Endodermal cell (in vitro differentiated cells): ENCODE results near the gene NLGN3. TPM values are rescaled to one million over a fixed set of nuclear protein-coding genes. Genes with fewer than 3 reads are reported as not detected.

Experiments used
- DNase-seq: peaks from one replicate; pipeline ENCODE4 v3.0.0-alpha.2; 2017
- H3K27ac ChIP-seq: 2 replicates; pipeline ENCODE4 v1.5.1; 2013; ENCODE audit warnings: mild to moderate bottlenecking, low read depth, low read length, moderate library complexity
- H3K27me3 ChIP-seq: 2 replicates; pipeline ENCODE4 v1.6.1; 2013; ENCODE audit warnings: mild to moderate bottlenecking, low read length, moderate library complexity; ENCODE audit not compliant: insufficient read depth, control insufficient read depth, poor library complexity, severe bottlenecking
- H3K36me3 ChIP-seq: 2 replicates; pipeline ENCODE4 v1.7.0; 2013; ENCODE audit warnings: mild to moderate bottlenecking, low read length, moderate library complexity; ENCODE audit not compliant: control insufficient read depth, insufficient read depth
- H3K4me1 ChIP-seq: one replicate; pipeline ENCODE4 v1.7.0; 2013; ENCODE audit warnings: low read length; ENCODE audit not compliant: control insufficient read depth, insufficient read depth
- H3K4me3 ChIP-seq: 2 replicates; pipeline ENCODE4 v1.5.1; 2013; ENCODE audit warnings: mild to moderate bottlenecking, low read length, moderate library complexity
- H3K9ac ChIP-seq: 2 replicates; pipeline ENCODE4 v1.6.1; 2013; ENCODE audit warnings: mild to moderate bottlenecking, low read length, moderate library complexity; ENCODE audit not compliant: poor library complexity, severe bottlenecking; ENCODE audit errors: extremely low read depth
- H3K9me3 ChIP-seq: 2 replicates; pipeline ENCODE4 v1.6.1; 2013; ENCODE audit warnings: mild to moderate bottlenecking, low read length, moderate library complexity; ENCODE audit not compliant: control insufficient read depth
- H3K27ac Mint-ChIP-seq: 2 replicates; pipeline ENCODE4 v1.8.0; 2020; ENCODE audit warnings: mixed read lengths
- H3K27me3 Mint-ChIP-seq: 2 replicates; pipeline ENCODE4 v1.8.0; 2021; ENCODE audit warnings: mild to moderate bottlenecking, mixed read lengths; ENCODE audit not compliant: insufficient read depth
- H3K36me3 Mint-ChIP-seq: 2 replicates; pipeline ENCODE4 v1.8.0; 2020; ENCODE audit warnings: low read depth, mixed read lengths
- H3K4me1 Mint-ChIP-seq: 2 replicates; pipeline ENCODE4 v1.8.0; 2020; ENCODE audit warnings: mixed read lengths
- H3K4me3 Mint-ChIP-seq: 2 replicates; pipeline ENCODE4 v1.8.0; 2020; ENCODE audit warnings: mild to moderate bottlenecking, moderate library complexity, mixed read lengths
- H3K9me3 Mint-ChIP-seq: 2 replicates; pipeline ENCODE4 v1.8.0; 2020; ENCODE audit warnings: mild to moderate bottlenecking, mixed read lengths
- WGBS, 2 experiments: methylation state at CpG; one replicate each; pipeline versions ENCODE4 v1.1.5 to v1.1.7; 2013; ENCODE audit warnings: missing lambda C conversion rate in 2 of 2, mixed read lengths in 1 of 2; ENCODE audit not compliant: insufficient coverage in 1 of 2, insufficient read length in 1 of 2; 5-methylcytosine and 5-hydroxymethylcytosine counted together
- total RNA-seq, 2 donors: library from RNA; stranded (reverse); fragmentation: NEBNext Ultra II Directional in 1 of 2; extraction: Animal tissue kit (Norgen Biotek cat#: 25700) in 1 of 2; gene quantifications; 2 replicates in 1 of 2; 3 replicates in 1 of 2; pipeline ENCODE4 v1.2.1, GENCODE V29; 2021
- TF ChIP-seq, protein P1 (sequence below): fragments of 200-600 bp; sonication (generic); conservative IDR thresholded peaks from 2 replicates; pipeline ENCODE4 v1.5.0; 2021; ENCODE audit warnings: antibody characterized with exemption, mild to moderate bottlenecking

NLGN3 gene
- total RNA-seq, 2 donors from 2014 or later: 1.3 to 3.0 TPM

DNA sequence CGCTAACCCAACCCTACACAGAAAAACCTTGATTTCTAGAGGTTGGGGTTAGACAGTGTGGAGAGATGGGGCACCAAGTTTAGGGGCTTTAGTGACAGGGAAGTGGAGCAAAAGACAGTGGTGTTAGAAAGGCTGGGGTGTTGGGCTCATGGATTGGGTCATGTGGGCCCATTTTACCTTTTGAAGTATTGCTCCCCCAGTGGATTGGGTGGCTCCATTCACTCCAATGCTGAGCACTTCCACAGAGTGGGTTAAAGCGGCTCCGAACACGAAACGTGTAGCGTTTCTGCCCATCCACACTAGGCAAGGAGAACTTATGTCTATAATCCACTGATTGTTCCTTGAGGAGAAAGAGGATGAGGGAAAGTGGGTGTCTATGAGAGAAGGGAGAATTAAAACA is 35.6 kb upstream of the NLGN3 start:
- 100% methylated on average over 5 of the region's 6 CpGs; no CpG with 5 or more reads in 1 of the 2 experiments for WGBS, 2 experiments
- H3K36me3 Mint-ChIP-seq: no peaks in the 10 kb centered on the region
- no peaks in the 10 kb centered on the region for H3K9me3 ChIP-seq
- TF ChIP-seq, protein P1, sequence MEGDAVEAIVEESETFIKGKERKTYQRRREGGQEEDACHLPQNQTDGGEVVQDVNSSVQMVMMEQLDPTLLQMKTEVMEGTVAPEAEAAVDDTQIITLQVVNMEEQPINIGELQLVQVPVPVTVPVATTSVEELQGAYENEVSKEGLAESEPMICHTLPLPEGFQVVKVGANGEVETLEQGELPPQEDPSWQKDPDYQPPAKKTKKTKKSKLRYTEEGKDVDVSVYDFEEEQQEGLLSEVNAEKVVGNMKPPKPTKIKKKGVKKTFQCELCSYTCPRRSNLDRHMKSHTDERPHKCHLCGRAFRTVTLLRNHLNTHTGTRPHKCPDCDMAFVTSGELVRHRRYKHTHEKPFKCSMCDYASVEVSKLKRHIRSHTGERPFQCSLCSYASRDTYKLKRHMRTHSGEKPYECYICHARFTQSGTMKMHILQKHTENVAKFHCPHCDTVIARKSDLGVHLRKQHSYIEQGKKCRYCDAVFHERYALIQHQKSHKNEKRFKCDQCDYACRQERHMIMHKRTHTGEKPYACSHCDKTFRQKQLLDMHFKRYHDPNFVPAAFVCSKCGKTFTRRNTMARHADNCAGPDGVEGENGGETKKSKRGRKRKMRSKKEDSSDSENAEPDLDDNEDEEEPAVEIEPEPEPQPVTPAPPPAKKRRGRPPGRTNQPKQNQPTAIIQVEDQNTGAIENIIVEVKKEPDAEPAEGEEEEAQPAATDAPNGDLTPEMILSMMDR: no peak
- no peak overlapping the region for H3K27ac ChIP-seq
- peaks cover 78% of the 10 kb centered on the region for H3K9me3 Mint-ChIP-seq
- peaks cover 7% of the 10 kb centered on the region for H3K4me1 Mint-ChIP-seq
- no peak for DNase-seq
- H3K4me3 Mint-ChIP-seq: no peak overlapping the region
- no peak overlapping the region for H3K9ac ChIP-seq
- H3K4me1 ChIP-seq: no peaks in the 10 kb centered on the region
- H3K27me3 Mint-ChIP-seq: peaks cover 45% of the 10 kb centered on the region
- H3K4me3 ChIP-seq: no peak overlapping the region
- no peaks in the 10 kb centered on the region for H3K36me3 ChIP-seq
- no peaks in the 10 kb centered on the region for H3K27me3 ChIP-seq
- H3K27ac Mint-ChIP-seq: no peak overlapping the region

DNA sequence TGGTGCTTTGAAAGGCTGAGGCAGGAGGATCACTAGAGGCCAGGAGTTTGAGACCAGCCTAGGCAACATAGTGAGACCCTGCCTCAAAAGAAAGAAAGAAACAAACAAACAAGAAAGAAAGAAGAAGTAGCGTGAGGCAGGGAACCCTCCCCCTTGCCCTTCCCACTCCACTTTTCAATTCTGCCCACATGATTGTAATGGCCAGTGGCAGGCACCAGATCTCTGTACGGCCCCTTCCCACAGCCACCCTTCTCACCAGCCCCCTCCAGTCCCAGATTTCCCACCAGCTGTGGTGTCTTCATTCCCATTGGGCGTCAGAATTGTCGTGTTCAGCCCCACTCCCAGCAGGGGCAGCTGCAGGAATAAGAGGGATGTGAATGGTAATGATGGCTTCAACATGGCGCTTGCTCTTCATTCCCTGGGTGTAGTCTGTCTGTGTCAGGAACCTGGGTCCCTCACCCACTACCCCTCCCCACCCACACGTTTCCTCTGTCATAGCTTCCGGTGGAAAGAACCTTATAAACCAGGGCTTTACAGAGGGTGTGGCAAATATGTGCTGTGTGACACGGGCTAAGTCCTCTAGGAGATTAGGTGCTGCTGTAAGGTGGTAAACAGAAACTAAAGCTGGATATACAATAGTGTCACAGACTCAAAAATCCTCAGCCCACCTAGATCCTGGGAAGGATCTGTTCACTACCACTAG is 33.3 kb upstream of the NLGN3 start, which contains the start of gene IL2RG:
IL2RG (minus strand) TSS at position 437 of the 703 bp plus-strand sequence; CDS start at position 399, 38 bp downstream.
- Mint-ChIP-seq H3K27me3 (peaks cover 55% of the 10 kb centered on the region), H3K9me3 (peaks cover 72% of the 10 kb centered on the region), H3K4me1 (no peaks in the 10 kb centered on the region), H3K4me3 (no peak within 1 kb of the TSS), H3K27ac (no peak within 1 kb of the TSS), H3K36me3 (no peaks in the 10 kb centered on the region)
- no peaks in the 10 kb centered on the region for H3K9me3 ChIP-seq
- H3K36me3 ChIP-seq: no peaks in the 10 kb centered on the region
- no peaks in the 10 kb centered on the region for H3K27me3 ChIP-seq
- no peak within 1 kb of the TSS for H3K27ac ChIP-seq
- TF ChIP-seq, protein P1: no peak
- 88% methylated on average over 2 of the region's 8 CpGs; no CpG with 5 or more reads in 1 of the 2 experiments for WGBS, 2 experiments
- DNase-seq: no peak
- H3K4me3 ChIP-seq: no peak within 1 kb of the TSS
- H3K9ac ChIP-seq: no peak within 1 kb of the TSS
- H3K4me1 ChIP-seq: no peaks in the 10 kb centered on the region

DNA sequence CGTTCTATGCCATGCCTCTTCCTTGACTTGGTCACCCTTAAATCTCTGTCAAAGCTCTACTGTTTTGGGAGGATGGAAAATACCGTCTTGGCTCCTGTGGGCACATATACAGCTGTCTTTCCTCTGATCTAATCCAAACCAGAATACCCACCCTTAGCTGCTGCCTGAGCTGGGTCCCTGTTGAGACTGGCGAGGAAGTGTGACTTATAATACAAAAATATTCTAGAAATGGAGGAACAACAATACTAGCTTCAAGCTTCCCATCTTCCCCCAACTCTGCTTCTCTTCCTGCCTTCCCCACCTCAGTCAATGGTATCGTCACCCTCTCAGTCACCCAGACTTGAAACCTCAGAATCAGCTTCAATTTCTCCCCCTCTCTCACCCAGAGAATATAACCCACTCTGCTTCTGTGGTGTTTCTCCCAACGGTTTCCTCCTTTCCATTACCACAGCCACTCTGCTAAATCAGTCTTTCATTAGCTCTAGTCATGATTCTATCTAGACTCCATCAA is 32.7 kb upstream of the NLGN3 start:
- H3K27me3 ChIP-seq: no peaks in the 10 kb centered on the region
- H3K27ac ChIP-seq: no peak overlapping the region
- no peaks in the 10 kb centered on the region for H3K4me1 Mint-ChIP-seq
- peaks cover 55% of the 10 kb centered on the region for H3K27me3 Mint-ChIP-seq
- H3K4me1 ChIP-seq: no peaks in the 10 kb centered on the region
- TF ChIP-seq, protein P1: no peak
- no peak overlapping the region for H3K4me3 ChIP-seq
- H3K36me3 Mint-ChIP-seq: no peaks in the 10 kb centered on the region
- H3K27ac Mint-ChIP-seq: no peak overlapping the region
- WGBS, 2 experiments: 83 to 96% methylated on average over 3 to 4 of the region's 5 CpGs
- no peak overlapping the region for H3K9ac ChIP-seq
- H3K9me3 Mint-ChIP-seq: peaks cover 68% of the 10 kb centered on the region
- no peaks in the 10 kb centered on the region for H3K9me3 ChIP-seq
- no peak overlapping the region for H3K4me3 Mint-ChIP-seq
- DNase-seq: no peak
- H3K36me3 ChIP-seq: no peaks in the 10 kb centered on the region
